GM18519 (cell line): ENCODE results near the gene TRRAP.

Source experiments
- ATAC-seq: cut with Tn5 transposase; IDR thresholded peaks from one replicate; pipeline ENCODE4 v1.9.1; 2021; ENCODE audit warnings: mild to moderate bottlenecking, moderate library complexity; ENCODE audit not compliant: unreplicated experiment, low FRiP score

Gene TRRAP

GRCh38 chr7:99002148-99002826 lies 124.0 kb downstream of the TRRAP start:
- no peak for ATAC-seq

- no peak for ATAC-seq
Measured at GRCh38 chr7:99002827-99003212, 124.5 kb downstream of the TRRAP start.

- no peak for ATAC-seq
Measured at GRCh38 chr7:99003419-99003818, 125.1 kb downstream of the TRRAP start.

DNA sequence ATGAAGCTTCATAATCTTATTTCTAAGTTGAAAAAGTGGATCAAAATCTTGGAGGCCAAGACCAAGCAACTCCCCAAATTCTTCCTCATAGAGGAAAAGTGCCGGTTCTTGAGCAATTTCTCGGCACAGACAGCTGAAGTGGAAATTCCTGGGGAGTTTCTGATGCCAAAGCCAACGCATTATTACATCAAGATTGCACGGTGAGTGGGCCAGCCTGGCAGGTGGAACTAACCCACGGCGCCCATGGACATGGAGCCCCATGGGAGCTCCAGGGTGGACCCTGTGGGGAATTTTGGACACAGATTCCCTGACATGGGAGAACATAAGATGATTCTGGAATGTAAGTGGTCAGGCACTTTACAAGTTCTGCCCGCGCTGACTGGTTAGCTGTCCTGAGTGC lies 125.9 kb downstream of the TRRAP start:
- no peak for ATAC-seq

DNA sequence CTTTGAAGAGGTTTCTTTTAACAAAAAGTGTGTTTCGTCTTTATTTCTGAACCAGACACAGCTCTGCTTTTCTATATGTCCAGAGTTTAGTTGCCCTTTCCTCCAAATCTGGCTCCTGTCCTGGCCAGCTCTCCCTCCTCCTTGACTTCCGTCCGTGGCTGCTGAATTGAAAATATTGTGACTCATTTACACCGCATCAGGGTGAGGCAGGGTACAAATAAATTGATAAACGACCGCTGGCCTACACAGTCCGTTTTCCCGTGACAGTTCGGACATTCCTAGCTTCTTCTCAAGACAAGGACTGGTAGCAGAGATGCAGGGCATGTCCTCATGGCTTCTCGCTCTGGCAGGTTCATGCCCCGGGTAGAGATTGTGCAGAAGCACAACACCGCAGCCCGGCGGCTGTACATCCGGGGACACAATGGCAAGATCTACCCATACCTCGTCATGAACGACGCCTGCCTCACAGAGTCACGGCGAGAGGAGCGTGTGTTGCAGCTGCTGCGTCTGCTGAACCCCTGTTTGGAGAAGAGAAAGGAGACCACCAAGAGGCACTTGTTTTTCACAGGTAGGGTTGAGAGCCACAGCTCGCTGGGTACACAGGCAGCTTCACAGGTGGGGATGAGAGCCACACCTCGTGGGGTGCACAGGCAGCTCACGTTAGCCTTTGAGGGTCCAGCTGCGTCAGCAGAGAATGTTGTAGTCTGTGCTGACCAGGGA lies 126.6 kb downstream of the TRRAP start:
- ATAC-seq: no peak

DNA sequence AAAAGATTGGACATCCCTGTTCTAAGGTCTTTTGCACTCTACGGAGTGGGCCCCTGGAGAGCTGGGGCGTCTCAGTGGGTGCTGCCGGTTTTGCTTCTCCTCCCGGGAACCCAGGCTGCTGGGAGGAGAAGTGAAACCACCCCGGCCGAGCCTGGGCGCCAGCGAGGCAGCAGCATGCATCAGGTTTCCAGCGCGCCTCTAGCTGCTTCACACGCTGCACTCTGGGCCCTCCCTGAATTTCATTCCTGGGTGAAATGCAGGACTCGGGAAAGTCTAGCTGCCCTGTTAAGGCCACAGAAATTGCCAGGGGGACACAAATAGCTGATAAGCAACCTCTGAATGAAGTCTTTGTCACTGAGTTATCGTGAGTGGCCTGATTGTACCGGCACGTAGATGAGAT lies 127.4 kb downstream of the TRRAP start:
- no peak for ATAC-seq

GRCh38 chr7:99006739-99007424 lies 128.6 kb downstream of the TRRAP start:
- no peak for ATAC-seq

DNA sequence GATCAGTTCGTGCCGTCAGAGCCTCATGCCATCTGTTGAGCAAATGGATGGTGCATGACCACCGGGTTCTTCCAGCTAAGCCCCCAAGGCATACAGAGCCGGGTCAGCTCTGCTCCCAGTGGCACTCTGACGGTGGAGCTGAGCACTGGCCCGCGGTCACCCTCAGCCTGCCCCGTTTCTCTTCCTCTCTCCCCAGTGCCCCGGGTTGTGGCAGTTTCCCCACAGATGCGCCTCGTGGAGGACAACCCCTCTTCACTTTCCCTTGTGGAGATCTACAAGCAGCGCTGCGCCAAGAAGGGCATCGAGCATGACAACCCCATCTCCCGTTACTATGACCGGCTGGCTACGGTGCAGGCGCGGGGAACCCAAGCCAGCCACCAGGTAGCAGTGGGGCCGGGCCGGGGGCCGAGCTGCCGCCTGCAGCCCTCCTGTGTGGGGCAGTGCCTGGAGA lies 129.9 kb downstream of the TRRAP start:
- ATAC-seq: no peak

- no peak for ATAC-seq
Measured at GRCh38 chr7:99008921-99009530, 130.7 kb downstream of the TRRAP start.

GRCh38 chr7:99010281-99010680 lies 131.9 kb downstream of the TRRAP start:
- no peak for ATAC-seq

- no peak for ATAC-seq
Measured at GRCh38 chr7:99011341-99011705, 133.0 kb downstream of the TRRAP start.

DNA sequence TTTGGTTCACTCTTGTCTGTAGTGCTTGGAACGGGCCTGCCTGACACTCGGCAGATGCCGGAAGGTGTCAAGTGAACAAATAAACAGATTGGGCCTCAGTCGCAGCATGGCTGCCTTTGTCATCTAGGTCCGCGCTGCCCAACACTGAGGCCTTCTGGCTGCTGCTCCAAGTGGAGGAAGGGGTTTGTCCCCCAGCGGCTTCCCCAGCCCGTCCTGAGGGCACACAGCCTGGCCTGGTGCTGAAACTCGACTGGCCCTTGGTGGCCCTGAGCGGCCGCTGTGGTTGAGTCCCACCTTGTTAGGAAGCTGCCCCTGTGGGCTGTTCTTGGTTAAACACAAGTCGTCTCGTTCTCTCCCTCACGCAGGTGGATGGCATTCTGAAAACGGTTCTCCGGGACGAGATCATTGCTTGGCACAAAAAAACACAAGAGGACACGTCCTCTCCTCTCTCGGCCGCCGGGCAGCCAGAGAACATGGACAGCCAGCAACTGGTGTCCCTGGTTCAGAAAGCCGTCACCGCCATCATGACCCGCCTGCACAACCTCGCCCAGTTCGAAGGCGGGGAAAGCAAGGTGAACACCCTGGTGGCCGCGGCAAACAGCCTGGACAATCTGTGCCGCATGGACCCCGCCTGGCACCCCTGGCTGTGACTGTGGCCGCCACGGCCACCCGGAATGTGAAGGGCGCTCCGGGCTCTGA lies 133.5 kb downstream of the TRRAP start:
- no peak for ATAC-seq

- ATAC-seq: no peak
Measured at GRCh38 chr7:99012722-99013121, 134.4 kb downstream of the TRRAP start.

DNA sequence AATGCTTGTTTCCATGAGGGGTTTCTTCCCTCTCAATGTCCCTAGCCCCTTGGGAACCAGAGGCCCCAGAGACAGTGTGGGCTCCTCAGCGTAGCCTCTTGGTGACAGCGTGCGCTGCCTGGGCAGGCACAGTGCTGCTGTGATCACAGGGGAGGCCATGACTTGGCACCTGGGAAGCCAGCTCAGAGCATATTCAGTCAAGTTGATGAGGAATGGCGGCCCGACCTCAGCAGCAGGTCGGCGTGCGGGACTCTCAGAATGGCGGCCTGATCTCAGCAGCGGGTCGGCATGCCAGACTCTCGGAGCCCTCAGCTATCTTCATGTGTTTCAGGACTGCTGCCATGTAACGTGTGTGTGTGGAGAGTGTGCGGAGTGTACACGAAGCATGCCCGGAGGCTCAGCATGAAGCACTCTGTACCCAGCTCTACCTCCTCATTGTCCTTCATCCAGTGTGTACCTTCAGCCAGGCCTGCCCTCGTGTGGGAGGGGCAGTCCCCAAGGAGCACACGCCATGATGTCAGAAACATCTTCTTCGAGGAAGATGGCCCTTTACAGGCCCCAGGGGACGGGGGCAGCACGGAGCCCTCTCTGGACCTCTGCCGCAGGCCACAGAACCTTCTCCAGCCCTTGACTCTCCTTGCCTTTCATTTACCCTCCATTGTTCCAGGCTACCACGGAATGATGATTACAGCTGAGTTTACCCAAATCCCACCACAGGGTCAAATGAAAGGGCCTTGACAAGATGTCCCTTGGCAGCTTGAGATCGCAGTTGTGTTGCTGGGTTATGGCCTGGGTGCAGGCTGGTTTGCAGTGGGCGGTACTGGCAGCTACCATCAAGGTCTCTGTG lies 135.2 kb downstream of the TRRAP start:
- no peak for ATAC-seq

GRCh38 chr7:99014113-99014985 lies 136.0 kb downstream of the TRRAP start:
- ATAC-seq: no peak

GRCh38 chr7:99016196-99016595 lies 137.9 kb downstream of the TRRAP start:
- no peak for ATAC-seq

DNA sequence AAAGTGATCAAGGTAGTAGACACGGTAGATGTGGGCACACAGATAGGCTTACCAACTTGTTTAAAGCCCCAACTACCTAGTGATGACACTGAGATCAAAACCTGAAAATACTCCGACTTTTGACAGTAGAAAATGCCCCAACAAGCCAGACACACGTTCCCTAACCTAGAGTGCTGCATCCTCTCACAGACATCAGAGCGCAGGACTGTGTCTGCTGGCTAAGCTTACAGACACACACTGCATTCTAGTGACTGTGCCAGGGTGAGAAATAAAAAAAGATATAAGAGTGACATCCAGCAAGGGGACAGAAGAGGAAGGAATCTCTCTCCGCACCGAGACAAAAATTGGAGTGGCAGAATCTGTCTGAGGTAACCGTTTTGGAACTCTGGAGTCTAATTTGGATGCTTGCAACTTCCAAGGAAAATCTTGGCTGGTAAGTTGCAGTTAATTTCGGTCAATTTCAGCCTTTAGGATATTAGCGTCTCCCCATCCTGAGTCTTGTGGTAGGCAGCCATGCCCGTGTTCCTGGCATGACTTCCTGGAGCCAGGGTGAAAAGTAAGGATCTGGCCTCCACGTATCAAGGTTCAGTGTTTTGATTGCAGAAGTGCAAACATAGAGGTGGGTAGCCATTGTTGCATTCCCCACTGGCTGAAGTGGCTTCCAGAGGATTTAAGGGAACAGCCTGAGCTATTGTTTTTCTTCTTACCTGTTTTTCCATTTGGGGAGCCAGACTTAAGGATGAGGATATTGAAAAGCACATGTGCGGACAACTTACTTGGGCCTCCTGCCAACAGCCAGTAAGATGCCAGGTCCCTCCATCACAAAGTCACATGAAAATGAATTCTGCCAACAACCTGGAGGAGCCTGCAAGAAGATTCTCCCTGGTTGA lies 141.4 kb downstream of the TRRAP start:
- no peak for ATAC-seq

- ATAC-seq: no peak
Measured at GRCh38 chr7:99020413-99020715, 142.0 kb downstream of the TRRAP start.
